Activated CD4-positive, alpha-beta T cell treated with anti-CD3 and anti-CD28 coated beads, Interleukin-2, amount 50 U/mL, for 24 hours (primary cell): Measurements from ENCODE around the gene GFRA1.
"Not testable (repeated sequence)": the region's sequence is repeated elsewhere in the genome, so short reads cannot be mapped to it uniquely, and the experiment has no call there.

Experiments
- DNase-seq, 2 donors: peaks; one replicate each; pipeline ENCODE4 v3.0.0-alpha.2; 2020; ENCODE audit warnings: low read depth in 1 of 2, low spot score in 1 of 2

Gene GFRA1

DNA sequence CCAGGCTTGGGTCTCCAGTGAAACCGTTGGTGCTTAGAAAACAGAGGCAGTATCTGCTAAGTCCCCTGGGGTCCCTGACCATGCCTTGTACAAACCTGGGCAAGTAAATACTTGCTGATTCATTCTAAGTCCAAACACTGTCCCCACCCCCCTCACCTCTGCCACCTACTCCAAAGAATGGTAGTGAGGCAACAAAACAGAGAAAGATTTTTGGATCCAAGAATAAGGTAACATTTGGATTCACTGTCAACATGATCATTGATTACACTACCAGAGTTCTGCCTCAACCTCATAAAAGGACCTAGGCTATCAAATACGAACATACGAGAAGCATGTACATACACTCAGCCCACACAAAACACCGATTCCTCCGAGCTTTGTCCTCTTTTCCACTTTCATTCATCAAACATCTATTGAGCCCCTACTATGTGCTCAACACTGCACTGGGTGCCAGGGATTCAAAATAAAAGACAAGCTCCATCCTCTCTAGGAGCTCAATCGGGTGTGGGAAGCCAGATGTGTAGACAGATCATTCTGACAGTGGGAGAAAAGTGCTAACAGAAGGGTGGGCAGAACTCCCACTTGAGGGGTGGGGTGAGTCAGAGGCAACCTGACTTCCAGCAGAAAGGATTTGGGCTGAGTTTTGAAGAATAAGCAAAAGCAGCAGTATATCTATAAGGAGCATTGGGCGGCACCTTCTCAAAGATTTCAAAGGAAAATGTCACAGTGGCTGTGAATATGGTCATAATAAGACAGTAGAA, 71.2 kb downstream of the GFRA1 start:
- no peak for DNase-seq

GRCh38 chr10:116201011-116201410, 72.0 kb downstream of the GFRA1 start:
- DNase-seq: no peak

DNA sequence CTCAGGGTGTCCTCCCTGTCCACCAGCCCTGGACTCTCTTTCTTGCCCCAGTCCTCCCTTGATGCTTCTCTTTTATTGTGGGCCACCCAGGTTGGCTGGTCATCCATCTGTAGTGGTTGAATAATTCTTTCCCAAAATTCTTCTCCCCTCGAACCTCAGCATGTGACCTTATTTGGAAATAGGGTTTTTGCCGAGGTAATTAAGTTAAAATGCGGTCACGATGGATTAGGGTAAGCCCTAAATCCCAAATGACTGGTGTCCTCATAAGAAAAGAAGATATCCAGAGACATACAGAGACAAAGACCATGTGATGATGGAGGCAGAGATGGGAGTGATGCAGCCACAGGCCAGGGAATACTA, 74.3 kb downstream of the GFRA1 start:
- no peak for DNase-seq

DNA sequence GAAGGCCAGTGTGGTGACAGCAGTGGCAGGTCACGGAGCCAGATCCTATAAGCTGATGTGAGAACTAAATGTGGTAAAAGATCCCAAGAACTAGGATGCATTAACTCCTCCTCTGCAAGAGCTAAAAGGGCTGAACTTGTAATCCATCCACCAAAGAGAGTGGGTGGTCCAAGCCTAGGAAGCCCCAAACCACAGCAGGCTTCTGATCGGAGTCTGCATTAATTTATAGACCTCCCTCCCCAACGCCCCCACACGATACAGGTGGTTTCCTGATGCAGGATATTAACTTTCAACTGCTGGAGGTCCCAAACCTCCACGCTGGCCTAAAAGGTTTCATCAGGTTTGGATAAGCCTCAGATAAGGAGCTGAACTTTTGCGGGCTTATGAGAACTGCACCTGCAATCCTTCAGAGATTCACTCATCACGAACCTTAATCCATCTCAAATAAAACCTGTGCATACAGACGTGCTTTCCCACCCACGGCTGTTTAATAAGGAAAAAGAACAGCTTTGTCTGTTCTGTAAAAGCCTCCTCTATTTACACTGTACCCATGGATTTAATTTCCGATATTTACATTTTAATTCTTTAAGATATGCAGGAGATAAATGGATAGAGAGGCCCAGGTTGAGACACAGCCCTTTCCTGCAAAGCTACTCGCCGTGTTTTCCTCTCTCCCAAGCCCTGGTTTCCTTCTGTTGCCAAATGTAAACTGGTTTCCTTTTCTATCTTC, 74.9 kb downstream of the GFRA1 start:
- DNase-seq: no peak

GRCh38 chr10:116195583-116195982, 77.4 kb downstream of the GFRA1 start:
- DNase-seq: no peak

DNA sequence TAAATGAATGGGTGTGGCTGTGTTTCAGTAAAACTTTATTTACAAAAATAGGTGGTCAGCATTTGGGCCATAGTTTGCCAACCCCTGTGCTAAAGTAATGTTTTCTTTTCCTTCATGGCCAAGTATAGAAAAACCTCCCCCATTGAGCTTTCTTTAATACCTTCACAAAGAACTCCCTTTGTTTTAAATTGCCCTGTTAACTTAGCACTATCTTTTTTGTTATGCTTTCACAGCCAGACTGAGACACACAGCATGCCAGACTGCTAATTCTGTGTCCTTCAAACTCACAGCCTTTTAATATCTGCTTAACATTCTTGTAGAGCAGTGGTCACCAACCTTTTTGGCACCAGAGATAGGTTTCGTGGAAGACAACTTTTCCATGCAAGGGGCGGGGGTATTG, 78.0 kb downstream of the GFRA1 start:
- DNase-seq: no peak

DNA sequence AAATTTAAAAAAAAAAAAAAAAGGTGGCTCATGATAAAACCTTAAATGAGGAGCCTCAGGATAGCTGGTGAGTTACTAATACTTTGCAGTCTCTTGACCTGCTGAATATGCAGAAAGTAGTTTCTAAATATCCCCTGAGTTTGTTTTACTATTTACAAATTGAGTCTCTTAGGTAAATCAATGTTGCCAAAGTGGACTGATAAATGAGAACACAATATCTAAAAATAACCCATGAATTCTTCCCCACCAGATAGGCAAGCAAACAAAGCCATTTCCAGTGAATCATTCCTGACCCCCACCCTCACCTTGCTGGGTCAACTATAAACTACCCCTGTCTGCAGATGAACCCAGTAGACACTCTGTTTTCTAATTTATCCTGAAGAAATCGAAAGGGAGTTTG, 78.9 kb downstream of the GFRA1 start:
- DNase-seq: no peak

DNA sequence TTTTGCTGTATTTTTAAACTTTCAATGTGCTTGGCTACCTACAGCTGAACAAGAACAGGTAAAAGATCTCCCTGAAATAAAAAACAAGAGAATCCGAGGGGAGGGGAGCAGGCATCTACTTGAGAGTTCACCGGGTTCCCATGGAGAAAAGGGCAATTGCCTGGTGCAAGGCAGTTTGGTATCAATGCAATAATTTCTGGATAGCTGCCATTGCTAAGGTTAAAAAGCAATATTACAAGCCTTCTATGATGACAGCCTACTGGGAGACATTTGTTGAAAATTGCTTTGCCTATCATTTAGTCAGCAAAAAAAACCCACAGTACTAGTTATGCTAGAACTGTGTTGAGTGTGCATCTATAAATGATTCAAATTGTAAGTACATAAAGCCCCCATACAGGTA, 82.1 kb downstream of the GFRA1 start:
- DNase-seq: no peak

GRCh38 chr10:116186273-116186672, 86.7 kb downstream of the GFRA1 start:
- no peak for DNase-seq

DNA sequence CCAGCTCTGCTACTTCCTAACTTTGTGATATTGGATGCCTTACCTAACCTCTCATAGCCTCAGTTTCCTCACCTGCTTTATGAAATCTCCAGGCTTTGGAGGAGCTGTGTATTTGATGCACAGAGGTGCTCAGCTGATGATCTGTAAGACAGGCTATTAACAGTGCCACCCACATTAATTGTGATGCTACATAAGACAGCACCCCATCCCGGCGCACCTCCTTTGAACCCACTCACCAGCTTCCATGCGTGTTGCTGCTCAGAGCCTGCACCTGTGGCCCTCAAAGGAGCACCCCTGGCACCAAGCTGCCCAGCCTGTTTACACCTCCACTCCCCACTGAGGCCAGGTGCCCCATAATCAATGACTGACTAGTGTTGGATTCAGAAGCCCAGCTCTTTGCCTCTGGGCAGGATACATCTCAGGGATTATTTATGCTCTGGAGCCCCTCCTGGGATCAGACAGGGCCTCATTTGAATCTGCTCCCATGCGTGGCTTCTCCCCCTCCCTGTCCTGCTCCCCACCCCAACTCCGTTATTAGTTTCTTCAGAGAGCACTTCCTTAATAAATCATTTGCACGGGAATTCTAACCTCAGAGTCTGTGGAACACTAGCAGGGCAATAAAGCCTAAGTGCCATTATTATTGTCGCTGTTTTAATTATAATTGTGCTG, 87.7 kb downstream of the GFRA1 start:
- no peak for DNase-seq

- no peak for DNase-seq
Measured at GRCh38 chr10:116184512-116184794, 88.6 kb downstream of the GFRA1 start.

DNA sequence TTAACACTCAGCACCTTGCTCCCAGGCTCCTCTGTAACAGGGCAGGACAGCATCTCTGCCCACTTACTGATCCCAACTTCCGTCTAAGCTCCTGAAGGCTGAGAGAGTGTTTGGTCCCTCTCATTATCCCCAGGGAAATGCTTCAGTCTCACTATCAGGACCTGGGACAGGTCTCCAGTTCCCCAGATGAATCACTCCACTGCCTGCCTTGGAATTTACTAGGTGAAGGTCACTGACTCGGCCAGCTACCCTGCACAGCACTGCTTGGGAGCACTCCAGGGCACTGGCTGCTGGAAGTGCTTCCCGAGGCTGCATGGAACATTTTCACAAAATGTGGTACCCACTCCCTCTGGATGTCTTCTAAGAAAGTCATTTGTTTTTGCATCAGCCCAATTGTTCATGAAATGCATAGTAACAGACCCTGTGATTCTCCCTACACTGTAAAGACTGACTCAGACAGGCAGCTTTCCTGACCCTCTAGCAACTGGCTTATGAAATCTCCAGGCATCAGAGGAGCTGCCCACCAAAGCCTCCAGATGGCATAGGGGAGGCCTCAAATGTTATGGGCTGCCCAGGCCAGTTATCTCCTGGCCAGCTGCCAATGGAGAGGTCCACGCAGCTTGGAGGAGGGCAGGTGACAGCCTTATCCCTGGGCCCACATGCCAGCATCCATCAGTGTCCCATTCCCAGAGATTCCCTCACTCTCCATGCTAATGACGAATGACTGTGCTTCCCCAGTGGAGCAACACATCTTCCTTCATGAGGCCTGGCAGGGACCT, 89.1 kb downstream of the GFRA1 start:
- no peak for DNase-seq

- DNase-seq: no peak
Measured at GRCh38 chr10:116182426-116182825, 90.6 kb downstream of the GFRA1 start.

DNA sequence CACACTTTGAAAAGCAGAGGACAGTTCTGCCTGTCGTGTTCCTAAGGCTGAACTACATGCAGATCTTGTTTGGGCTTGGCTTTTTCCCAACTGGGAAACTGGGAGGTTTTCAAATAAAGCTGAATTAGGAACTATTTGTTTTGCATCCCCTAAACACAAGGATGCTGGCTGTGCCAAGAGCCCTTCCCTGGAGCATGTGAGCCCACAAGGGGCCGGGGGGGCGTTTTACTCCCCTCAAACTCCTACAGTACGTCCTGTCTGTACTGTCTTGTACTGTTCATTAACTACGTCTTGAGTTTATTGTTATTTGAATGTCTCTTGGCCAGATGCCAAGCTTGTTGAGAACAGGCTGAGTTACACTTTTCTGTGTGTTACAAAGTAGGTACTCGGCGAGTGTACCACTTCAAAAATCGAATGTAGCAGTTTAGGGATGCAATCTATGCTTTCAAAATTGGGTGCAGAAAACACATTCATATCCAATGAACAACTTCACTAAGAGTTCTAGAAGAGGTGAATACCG, 94.9 kb downstream of the GFRA1 start:
- no peak for DNase-seq

DNA sequence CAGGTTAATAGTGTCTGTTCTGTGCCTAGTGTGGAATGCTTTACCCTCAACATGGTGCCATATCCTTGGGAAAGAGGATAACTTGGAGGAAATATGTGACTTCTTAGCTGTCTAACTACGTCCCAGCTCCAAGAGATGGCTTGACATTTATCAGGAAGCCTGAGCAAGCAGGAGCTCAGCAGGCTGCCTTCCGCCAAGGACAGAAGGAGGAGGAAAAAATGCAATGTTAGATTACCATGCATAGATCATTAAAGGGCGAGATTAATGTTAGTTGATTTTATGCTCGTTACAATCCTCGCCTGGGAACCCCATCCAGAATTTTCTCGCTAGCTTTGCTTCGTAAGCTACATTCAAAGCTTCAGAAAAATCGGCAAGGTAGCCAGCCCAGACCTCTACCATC, 97.8 kb downstream of the GFRA1 start:
- DNase-seq: no peak

- DNase-seq: no peak
Measured at GRCh38 chr10:116171505-116171904, 101.5 kb downstream of the GFRA1 start.

DNA sequence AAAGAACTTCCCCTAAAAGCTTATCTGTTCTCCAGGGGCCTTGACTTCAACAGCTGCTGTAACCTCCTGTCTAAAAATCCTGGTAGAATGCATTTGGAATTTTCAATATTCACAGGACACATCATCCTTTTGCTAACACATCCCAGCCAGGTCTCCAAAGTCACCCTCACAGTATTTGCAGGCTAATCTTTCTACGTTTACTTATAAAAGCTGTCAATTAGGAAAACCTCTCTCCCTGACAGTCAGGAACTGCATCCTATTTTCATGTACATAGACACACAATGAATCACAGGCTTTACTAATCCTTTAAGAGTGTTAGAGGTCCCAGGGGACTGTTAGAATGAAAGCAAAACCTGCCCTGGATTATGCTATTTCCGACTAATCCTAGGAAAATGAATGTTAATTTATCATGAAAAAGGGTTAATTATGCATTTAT, 102.2 kb downstream of the GFRA1 start:
- DNase-seq: no peak

DNA sequence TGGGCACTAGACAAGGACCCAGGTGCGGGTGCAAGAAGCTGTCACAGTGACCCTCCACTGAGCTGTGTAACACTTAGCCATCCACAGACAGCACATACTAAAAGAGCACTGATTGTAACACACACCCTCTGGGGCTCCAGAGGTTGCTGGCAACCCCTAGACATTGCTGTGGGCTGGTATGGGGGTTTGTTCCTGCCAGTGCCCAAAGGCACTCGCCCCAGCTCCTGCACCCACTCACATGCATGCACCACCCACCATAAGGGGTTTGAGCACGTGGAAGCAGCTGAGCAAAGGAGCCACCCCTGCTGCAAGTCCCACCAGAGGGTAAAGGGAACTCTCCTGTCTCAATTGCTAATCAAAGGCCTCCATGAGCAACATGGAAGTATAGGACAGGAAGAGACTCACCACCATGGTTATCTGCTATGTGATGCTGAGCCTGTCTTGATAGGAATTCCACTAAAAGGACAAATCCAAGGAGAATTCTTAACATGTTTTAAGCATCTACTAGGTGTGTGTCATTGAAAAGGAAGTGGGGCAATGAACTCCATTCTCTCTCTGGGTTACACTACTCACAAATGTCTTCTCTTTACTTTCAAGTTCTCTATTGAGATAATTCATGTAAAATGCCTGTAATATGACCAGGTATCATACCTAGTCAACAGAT, 103.1 kb downstream of the GFRA1 start:
- DNase-seq: no peak

DNA sequence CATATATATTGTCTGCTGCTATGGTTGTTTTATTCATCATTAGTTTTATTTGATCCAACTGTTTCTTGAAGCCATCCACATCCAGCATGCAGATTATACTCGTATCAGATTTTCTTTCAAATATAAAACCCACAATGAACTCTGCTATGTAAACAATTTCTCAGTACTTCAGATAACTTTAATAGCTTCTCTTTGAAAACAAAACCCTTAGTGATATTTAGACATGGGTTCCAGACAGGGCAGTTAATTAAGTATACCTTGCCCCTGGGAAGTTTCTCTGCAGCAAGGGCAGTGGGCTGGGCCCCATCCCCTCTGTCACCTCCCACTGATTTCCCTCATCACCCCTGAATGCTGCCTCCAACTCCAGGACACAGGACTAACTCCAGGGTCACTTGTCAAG, 104.3 kb downstream of the GFRA1 start:
- DNase-seq: no peak

DNA sequence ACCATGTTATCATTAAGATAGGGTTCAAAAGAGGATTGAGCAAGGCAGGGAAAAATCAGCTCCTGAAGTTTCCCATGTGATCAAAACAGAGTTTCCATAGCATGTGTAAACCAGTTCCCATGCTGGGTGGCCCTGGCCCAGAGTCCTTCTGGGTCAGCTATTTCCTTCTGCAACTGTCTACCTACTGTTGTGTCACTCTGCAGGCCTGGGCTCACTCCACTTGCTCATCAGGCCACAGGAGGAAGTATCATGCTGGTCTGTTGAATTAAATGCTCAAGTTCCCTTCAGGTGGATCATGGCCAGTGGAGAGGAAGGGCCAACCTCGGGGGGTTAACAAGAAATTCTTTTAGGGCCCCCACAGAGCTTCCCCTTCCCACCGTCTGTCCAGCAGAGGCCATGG, 104.7 kb downstream of the GFRA1 start:
- no peak for DNase-seq

GRCh38 chr10:116165941-116166340, 107.1 kb downstream of the GFRA1 start:
- not testable (repeated sequence) for DNase-seq
